GM20000 (cell line): ENCODE measurements around the gene TGM2.

ENCODE experiments used
- DNase-seq: peaks from one replicate; pipeline ENCODE4 v3.0.0; 2012; ENCODE audit warnings: low spot score
- TF ChIP-seq, protein P1 (sequence below): IDR thresholded peaks from 2 replicates; pipeline ENCODE4 v1.5.1; 2012; ENCODE audit warnings: mild to moderate bottlenecking, control low read depth; ENCODE audit errors: extremely low read depth, missing control alignments

Gene TGM2

DNA sequence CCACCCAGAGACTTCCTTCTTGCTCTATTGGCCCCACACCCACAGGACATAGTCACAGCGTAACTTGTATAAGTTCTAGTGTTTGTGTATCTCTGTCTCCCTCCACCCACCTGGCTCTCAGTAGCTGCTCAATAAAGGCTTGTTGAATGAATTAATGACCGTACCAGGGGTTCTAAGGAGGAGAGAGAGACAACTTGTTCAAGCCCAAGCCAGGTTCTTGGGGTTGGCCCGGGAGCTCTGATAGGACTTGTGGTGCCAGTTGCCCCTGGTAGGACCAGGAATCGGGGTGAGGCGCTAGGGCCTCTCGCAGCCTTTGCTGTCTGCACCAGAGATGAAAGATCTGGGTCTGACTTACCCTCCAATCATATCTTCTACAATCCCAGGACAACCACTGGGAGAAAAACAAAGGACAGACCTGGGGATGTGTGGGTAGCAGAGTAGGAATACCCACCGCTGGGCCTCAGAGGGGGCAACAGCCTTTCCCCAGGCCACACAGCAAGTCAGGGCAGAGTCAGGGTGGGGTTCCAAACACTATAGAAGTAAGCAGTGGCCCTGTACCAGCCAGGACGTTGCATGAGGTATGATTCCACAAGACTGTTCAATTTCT lies 5.3 kb upstream of the TGM2 start:
- no peak for DNase-seq
- TF ChIP-seq, protein P1, sequence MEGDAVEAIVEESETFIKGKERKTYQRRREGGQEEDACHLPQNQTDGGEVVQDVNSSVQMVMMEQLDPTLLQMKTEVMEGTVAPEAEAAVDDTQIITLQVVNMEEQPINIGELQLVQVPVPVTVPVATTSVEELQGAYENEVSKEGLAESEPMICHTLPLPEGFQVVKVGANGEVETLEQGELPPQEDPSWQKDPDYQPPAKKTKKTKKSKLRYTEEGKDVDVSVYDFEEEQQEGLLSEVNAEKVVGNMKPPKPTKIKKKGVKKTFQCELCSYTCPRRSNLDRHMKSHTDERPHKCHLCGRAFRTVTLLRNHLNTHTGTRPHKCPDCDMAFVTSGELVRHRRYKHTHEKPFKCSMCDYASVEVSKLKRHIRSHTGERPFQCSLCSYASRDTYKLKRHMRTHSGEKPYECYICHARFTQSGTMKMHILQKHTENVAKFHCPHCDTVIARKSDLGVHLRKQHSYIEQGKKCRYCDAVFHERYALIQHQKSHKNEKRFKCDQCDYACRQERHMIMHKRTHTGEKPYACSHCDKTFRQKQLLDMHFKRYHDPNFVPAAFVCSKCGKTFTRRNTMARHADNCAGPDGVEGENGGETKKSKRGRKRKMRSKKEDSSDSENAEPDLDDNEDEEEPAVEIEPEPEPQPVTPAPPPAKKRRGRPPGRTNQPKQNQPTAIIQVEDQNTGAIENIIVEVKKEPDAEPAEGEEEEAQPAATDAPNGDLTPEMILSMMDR, result no peak

- DNase-seq, result no peak
- TF ChIP-seq, protein P1, result no peak
These were observed 4.6 kb upstream of the TGM2 start for GRCh38 chr20:38169636-38170193.

DNA sequence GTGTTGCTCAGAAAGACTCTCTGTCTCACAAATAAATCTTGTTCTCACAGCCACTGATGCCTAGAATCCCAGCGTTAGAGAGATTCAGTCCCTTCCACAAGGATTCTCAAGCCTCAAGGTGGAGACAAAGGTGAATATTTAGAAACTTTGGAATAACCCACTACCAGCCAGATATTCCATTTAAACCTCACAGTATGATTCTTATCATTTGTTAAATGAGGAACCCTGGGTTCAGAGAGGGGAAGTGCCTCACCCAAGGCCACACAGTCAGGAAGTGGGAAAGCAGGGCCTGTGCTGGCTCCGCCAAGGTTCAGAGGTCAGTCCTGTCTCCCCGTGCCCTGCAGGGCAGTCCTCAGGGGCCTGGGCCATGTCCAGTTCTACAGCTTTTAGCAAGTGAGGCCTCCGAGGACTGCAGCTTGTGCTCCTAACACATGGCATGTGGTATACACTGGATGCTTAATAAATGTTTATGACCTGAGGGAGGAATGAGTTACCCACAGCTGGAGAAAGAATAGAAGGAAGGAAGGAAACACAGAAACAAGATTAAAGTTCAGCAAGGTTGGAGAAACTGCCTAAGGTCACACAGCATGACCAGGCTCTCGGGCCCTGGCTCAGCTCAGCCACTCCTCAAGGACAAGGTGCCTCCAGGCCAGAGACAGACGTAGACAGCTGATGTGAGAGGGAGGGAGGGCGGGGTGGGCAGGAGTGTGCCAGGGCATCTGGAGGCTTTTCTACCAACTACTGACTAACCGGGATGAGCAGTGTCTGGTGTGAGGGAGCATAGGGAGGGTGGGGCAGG lies 3.9 kb upstream of the TGM2 start:
- no peak for DNase-seq
- TF ChIP-seq, protein P1, result no peak

DNA sequence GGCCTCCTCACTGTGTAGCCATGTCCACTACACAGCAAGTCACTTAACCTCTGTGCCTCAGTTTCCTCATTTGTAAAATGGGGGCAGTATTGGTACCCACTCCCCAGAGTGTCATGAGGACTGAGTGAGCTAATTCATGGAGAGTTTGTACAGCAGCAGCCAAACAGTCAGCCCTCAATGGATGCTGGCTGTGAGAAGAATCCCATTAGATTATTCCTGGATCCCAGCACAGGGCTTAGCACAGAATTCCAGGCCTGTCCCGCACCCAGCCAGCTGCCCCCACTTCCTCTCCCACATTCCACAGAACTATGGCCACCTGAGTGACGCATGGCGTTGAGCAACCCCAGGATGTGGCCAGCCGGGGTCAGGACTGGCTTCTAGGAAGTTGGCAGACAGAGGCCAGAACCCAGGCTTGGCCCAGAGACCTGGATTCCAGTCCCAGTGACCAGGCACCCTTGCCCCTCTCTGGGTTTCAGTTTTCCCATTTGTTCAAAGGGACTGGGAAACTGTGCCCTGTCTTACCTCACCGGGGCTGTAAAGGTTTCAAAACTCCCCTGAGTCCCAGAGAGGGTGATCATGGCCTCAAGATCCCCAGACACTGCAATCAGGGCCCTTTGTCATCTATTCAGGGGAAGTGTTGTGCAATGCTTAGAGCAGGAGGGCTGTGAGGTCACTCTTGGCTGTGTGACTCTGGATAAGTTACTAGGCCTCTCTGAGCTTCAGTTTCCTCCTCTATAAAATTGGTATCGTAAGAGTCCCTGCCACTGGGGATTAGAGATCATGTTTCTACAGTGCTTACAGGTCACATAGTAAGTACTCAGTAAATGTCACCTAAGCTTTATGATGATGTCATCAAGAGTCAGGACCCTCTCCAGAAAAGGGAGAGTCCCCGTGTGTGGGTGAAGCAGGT lies 3.0 kb upstream of the TGM2 start:
- no peak for DNase-seq
- TF ChIP-seq, protein P1, result no peak

DNA sequence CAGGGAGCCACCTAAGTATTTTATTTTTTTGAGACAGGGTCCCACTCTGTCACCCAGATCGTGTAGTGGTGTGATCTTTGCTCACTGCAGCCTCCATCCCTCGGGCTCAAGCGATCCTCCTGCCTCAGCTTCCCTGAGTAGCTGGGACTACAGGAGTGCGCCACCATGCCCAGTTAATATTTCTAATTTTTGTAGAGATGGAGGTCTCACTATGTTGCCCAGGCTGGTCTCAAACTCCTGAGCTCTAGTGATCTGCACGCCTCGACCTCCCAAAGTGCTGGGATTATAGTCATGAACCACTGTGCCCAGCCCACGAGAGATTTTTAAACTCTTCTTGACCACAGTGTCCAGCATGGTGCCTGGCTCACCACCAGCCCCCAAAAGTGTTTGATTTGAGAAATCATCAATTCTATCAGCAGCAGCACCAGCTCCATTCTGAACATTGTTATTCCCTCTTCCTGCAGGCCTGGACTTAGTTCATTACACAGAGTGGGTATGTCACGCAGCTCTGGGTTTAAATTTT lies 2.3 kb upstream of the TGM2 start:
- DNase-seq, result no peak
- TF ChIP-seq, protein P1, result no peak

DNA sequence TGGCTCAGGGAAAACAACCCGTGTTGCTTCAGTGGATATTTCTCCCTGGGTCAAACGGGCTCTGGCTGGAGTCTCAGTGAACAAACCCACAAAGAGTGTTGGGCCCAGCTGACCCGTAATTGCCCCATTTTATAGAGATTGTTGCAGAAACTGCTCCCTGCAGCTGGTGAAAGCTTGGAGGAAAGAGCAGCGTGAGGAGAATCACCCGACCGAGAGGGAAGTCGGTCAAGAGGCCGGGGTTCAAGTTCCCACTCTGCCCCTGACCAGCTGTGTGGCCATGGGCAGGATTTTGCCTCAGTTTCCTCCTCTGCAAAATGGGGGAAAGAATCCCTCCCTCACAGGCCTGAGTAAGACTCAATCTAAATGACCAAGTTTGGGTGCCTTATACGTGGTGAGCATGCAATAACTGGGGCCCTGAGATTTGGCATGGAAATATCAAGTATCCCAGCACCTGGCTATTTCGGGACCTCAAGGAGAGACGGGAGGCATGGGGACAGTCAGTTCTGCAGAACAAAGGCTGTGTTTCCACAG lies 1.7 kb upstream of the TGM2 start:
- no peak for DNase-seq
- TF ChIP-seq, protein P1, result no peak
